GM19238 (cell line): ENCODE data around the gene SOS1.
"Not testable (repeated sequence)": the region's sequence is repeated elsewhere in the genome, so short reads cannot be mapped to it uniquely, and the experiment has no call there.

Source experiments
- DNase-seq: peaks from one replicate; pipeline ENCODE4 v3.0.0; 2011; ENCODE audit warnings: low spot score; ENCODE audit not compliant: insufficient read length

Gene SOS1

GRCh38 chr2:39120771-39121522 lies at the start of gene SOS1:
SOS1 (minus strand) TSS chr2:39121051; CDS start chr2:39120422, 629 bp downstream.
- peak; percentile 73 for DNase-seq

- no peak for DNase-seq
Observed at GRCh38 chr2:39164089-39164488, 43.2 kb upstream of the SOS1 start.

- DNase-seq, result no peak
Observed at GRCh38 chr2:39160982-39161381, 40.1 kb upstream of the SOS1 start.

GRCh38 chr2:39159283-39159682 lies 38.4 kb upstream of the SOS1 start:
- no peak for DNase-seq

GRCh38 chr2:39158351-39158750 lies 37.5 kb upstream of the SOS1 start:
- DNase-seq, result no peak

- DNase-seq, result no peak
Observed at GRCh38 chr2:39156846-39157245, 36.0 kb upstream of the SOS1 start.

- DNase-seq, result no peak
Observed at GRCh38 chr2:39156107-39156506, 35.3 kb upstream of the SOS1 start.

- not testable (repeated sequence) for DNase-seq
Observed at GRCh38 chr2:39155573-39155972, 34.7 kb upstream of the SOS1 start.

GRCh38 chr2:39154944-39155343 lies 34.1 kb upstream of the SOS1 start:
- no peak for DNase-seq

- no peak for DNase-seq
Observed at GRCh38 chr2:39153312-39153711, 32.5 kb upstream of the SOS1 start.

GRCh38 chr2:39152504-39152903 lies 31.7 kb upstream of the SOS1 start:
- no peak for DNase-seq

- no peak for DNase-seq
Observed at GRCh38 chr2:39150890-39151497, 30.1 kb upstream of the SOS1 start.

GRCh38 chr2:39150102-39150562 lies 29.3 kb upstream of the SOS1 start:
- DNase-seq, result no peak

- no peak for DNase-seq
Observed at GRCh38 chr2:39146630-39147029, 25.8 kb upstream of the SOS1 start.

- DNase-seq, result no peak
Observed at GRCh38 chr2:39145906-39146421, 25.1 kb upstream of the SOS1 start.

- no peak for DNase-seq
Observed at GRCh38 chr2:39144416-39144815, 23.6 kb upstream of the SOS1 start.

GRCh38 chr2:39142904-39143605 lies 22.2 kb upstream of the SOS1 start:
- no peak for DNase-seq

GRCh38 chr2:39141334-39142271 lies 20.8 kb upstream of the SOS1 start:
- DNase-seq, result no peak

GRCh38 chr2:39140948-39141333 lies 20.1 kb upstream of the SOS1 start:
- DNase-seq, result not testable (repeated sequence)

- DNase-seq, result no peak
Observed at GRCh38 chr2:39140322-39140847, 19.5 kb upstream of the SOS1 start.
